ENCODE data around the gene ATP6V0E1. TPM values are rescaled to one million over a fixed set of nuclear protein-coding genes. Genes with fewer than 3 reads are reported as not detected.
A peak's percentile ranks its signal among the peaks of the same experiment; 100 is the strongest.

The ATP6V0E1 gene
- total RNA-seq, 1 donor from 2014 or later: 95.3 TPM

- no peak for DNase-seq
- Mint-ChIP-seq H3K4me3 (ENCODE audit: unreplicated experiment) (no peak overlapping the region), H3K9me3 (ENCODE audit: unreplicated experiment) (peaks cover 5% of the 10 kb centered on the region), H3K27ac (ENCODE audit: unreplicated experiment) (no peak overlapping the region), H3K36me3 (ENCODE audit: unreplicated experiment) (no peaks in the 10 kb centered on the region), H3K4me1 (ENCODE audit: low read depth, unreplicated experiment) (peaks cover 10% of the 10 kb centered on the region), H3K27me3 (ENCODE audit: unreplicated experiment) (peaks cover 2% of the 10 kb centered on the region)
- TF ChIP-seq CTCF (IDR thresholded peaks at IDR 0.05; ENCODE audit: partially characterized antibody, unreplicated experiment): no peak
Measured at GRCh38 chr5:172953776-172954675, 29.5 kb upstream of the ATP6V0E1 start.

- peaks cover 8% of the 10 kb centered on the region for H3K4me1 Mint-ChIP-seq (ENCODE audit: low read depth, unreplicated experiment)
- TF ChIP-seq CTCF (IDR thresholded peaks at IDR 0.05; ENCODE audit: partially characterized antibody, unreplicated experiment): no peak
- H3K36me3 Mint-ChIP-seq (ENCODE audit: unreplicated experiment): no peaks in the 10 kb centered on the region
- peaks cover 10% of the 10 kb centered on the region for H3K9me3 Mint-ChIP-seq (ENCODE audit: unreplicated experiment)
- H3K27me3 Mint-ChIP-seq (ENCODE audit: unreplicated experiment): peaks cover 6% of the 10 kb centered on the region
- DNase-seq: no peak
- H3K4me3 Mint-ChIP-seq (ENCODE audit: unreplicated experiment): peak overlapping the region; percentile 48
- H3K27ac Mint-ChIP-seq (ENCODE audit: unreplicated experiment): no peak overlapping the region
Measured at GRCh38 chr5:172954751-172955159, 28.8 kb upstream of the ATP6V0E1 start.

GRCh38 chr5:172956228-172956627, 27.3 kb upstream of the ATP6V0E1 start:
- Mint-ChIP-seq H3K27ac (ENCODE audit: unreplicated experiment) (no peak overlapping the region), H3K4me3 (ENCODE audit: unreplicated experiment) (no peak overlapping the region), H3K27me3 (ENCODE audit: unreplicated experiment) (peaks cover 10% of the 10 kb centered on the region), H3K4me1 (ENCODE audit: low read depth, unreplicated experiment) (peaks cover 12% of the 10 kb centered on the region), H3K36me3 (ENCODE audit: unreplicated experiment) (no peaks in the 10 kb centered on the region), H3K9me3 (ENCODE audit: unreplicated experiment) (peaks cover 11% of the 10 kb centered on the region)
- DNase-seq: no peak
- no peak for TF ChIP-seq CTCF (IDR thresholded peaks at IDR 0.05; ENCODE audit: partially characterized antibody, unreplicated experiment)

GRCh38 chr5:172956936-172957335, 26.6 kb upstream of the ATP6V0E1 start:
- TF ChIP-seq CTCF (IDR thresholded peaks at IDR 0.05; ENCODE audit: partially characterized antibody, unreplicated experiment): no peak
- H3K4me3 Mint-ChIP-seq (ENCODE audit: unreplicated experiment): no peak overlapping the region
- peaks cover 11% of the 10 kb centered on the region for H3K9me3 Mint-ChIP-seq (ENCODE audit: unreplicated experiment)

GRCh38 chr5:172957458-172957857, 26.1 kb upstream of the ATP6V0E1 start:
- no peak for DNase-seq
- peaks cover 9% of the 10 kb centered on the region for H3K4me1 Mint-ChIP-seq (ENCODE audit: low read depth, unreplicated experiment)
- H3K4me3 Mint-ChIP-seq (ENCODE audit: unreplicated experiment): peak overlapping the region; percentile 44
- H3K36me3 Mint-ChIP-seq (ENCODE audit: unreplicated experiment): no peaks in the 10 kb centered on the region
- peaks cover 11% of the 10 kb centered on the region for H3K9me3 Mint-ChIP-seq (ENCODE audit: unreplicated experiment)
- H3K27ac Mint-ChIP-seq (ENCODE audit: unreplicated experiment): peak overlapping the region; percentile 23
- H3K27me3 Mint-ChIP-seq (ENCODE audit: unreplicated experiment): peaks cover 12% of the 10 kb centered on the region
- no peak for TF ChIP-seq CTCF (IDR thresholded peaks at IDR 0.05; ENCODE audit: partially characterized antibody, unreplicated experiment)

More at GRCh38 chr5:172956936-172957335, 26.6 kb upstream of the ATP6V0E1 start:
- DNase-seq: no peak
- Mint-ChIP-seq H3K36me3 (ENCODE audit: unreplicated experiment) (no peaks in the 10 kb centered on the region), H3K4me1 (ENCODE audit: low read depth, unreplicated experiment) (peaks cover 9% of the 10 kb centered on the region), H3K27me3 (ENCODE audit: unreplicated experiment) (peaks cover 12% of the 10 kb centered on the region), H3K27ac (ENCODE audit: unreplicated experiment) (no peak overlapping the region)
